ENCODE measurements around the gene JARID2.

Gene JARID2

DNA sequence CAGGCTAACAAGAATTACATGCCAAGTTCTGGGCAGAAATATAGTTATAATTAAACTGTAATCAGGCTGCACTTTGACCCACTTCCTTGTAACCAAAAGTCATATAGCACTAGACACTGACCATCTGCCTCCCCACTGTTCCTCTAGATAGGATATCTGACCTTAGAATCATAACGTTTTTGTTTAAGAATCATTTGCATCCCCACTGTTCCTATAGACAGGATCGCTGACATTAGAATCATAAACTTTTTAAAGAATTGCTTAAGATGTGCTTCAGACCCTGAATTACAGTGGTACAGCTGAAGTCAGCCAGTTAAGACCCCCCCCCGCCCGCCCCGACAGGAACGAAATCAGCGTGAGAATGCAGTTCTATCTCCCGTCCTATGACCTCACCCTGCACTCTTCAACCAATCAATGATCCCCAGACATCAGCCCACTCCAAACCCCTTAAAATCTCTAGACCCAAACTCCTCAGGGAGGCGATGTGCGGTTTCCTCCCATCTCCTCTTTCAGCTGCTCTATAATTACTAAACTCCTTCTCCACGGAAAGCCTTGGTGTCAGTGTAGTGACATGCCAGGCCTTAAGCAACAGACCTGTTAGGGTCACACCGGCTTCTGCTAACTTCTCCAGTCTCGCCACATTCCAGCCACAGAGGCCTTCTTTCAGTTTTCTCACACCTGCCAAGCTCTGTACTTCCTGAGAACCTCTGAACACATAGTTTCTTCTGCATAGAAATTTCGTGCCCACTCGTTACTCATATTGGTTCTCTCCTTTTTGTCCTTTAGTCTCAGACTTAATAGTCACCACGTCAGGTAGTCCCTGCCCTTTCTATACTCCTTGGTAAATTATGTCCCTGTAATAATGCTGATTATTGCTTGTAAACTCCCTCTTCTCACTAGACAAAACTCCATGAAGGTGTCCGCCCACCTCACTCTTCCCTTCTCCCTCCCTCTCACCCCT lies 323.4 kb downstream of the JARID2 start:
- TF ChIP-seq, protein P1, sequence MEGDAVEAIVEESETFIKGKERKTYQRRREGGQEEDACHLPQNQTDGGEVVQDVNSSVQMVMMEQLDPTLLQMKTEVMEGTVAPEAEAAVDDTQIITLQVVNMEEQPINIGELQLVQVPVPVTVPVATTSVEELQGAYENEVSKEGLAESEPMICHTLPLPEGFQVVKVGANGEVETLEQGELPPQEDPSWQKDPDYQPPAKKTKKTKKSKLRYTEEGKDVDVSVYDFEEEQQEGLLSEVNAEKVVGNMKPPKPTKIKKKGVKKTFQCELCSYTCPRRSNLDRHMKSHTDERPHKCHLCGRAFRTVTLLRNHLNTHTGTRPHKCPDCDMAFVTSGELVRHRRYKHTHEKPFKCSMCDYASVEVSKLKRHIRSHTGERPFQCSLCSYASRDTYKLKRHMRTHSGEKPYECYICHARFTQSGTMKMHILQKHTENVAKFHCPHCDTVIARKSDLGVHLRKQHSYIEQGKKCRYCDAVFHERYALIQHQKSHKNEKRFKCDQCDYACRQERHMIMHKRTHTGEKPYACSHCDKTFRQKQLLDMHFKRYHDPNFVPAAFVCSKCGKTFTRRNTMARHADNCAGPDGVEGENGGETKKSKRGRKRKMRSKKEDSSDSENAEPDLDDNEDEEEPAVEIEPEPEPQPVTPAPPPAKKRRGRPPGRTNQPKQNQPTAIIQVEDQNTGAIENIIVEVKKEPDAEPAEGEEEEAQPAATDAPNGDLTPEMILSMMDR (conservative IDR thresholded peaks at IDR 0.05; ENCODE audit: low read depth, low read length), result no peak
- no peak overlapping the region for H3K4me3 ChIP-seq (ENCODE audit: low read depth, low read length)
- peak; percentile 17 for DNase-seq (ENCODE audit: low read depth)

DNA sequence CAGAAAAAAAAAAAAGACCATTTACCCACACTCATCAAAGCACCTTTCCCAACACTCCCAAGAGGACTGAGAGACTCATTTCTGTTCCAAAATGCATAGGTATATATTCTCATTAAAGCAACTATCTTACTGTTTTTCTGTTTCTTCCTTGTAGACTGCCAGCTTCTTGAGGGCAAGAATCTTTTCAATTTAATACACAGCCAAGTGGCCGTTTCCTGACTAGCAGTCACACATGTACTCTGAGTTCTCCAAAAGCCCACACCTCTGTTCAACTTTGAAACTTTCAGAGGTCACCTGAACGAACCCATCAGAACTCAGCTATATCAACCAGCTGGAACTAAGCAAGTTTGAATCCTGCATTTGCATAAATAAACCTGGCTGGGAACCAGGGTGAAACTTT lies 324.3 kb downstream of the JARID2 start:
- TF ChIP-seq, protein P1 (conservative IDR thresholded peaks at IDR 0.05; ENCODE audit: low read depth, low read length), result no peak
- no peak overlapping the region for H3K4me3 ChIP-seq (ENCODE audit: low read depth, low read length)
- no peak for DNase-seq (ENCODE audit: low read depth)
